ENCODE results near the gene NSMCE4A.

DNA sequence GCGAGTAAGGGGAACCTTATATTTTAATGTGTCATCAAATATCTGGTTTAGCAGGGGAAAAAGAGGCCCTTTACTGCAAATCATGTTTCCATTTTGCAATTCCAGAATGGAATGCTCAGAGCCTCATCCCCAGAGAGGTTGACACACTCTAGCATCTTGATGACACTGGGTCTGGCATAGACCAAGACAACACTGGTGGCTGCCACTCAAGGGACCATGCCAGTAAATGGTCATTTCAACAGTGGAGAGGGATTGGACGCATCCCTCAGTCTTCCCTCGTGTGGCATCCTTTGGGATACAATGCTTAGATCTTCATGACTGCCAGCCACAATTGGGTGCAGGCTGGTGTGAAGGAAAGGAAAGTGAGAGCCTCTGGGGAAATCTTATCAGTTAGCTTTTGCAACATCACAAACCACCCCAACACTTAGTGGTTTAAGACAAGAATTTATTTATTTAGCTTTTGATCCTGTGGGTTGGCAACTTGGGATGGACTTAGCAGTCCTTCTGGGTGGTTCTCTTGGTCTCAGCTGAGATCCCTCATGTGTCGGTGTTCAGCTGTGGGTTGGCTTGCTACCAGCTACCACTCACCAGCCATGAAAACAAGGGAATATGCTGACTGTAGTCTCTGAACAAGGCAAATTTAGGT lies 35.5 kb upstream of the NSMCE4A start:
- TF ChIP-seq, protein P1, sequence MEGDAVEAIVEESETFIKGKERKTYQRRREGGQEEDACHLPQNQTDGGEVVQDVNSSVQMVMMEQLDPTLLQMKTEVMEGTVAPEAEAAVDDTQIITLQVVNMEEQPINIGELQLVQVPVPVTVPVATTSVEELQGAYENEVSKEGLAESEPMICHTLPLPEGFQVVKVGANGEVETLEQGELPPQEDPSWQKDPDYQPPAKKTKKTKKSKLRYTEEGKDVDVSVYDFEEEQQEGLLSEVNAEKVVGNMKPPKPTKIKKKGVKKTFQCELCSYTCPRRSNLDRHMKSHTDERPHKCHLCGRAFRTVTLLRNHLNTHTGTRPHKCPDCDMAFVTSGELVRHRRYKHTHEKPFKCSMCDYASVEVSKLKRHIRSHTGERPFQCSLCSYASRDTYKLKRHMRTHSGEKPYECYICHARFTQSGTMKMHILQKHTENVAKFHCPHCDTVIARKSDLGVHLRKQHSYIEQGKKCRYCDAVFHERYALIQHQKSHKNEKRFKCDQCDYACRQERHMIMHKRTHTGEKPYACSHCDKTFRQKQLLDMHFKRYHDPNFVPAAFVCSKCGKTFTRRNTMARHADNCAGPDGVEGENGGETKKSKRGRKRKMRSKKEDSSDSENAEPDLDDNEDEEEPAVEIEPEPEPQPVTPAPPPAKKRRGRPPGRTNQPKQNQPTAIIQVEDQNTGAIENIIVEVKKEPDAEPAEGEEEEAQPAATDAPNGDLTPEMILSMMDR (IDR thresholded peaks at IDR 0.05): no peak
- TF ChIP-seq POLR2A (IDR thresholded peaks at IDR 0.05): no peak

All from heart left ventricle (tissue), 13 donors.